Peyer's patch (tissue), 4 donors: Measurements from ENCODE around the gene CISD3.

Experiments
- POLR2A ChIP-seq, 2 donors: fragments of 450-650 bp; IDR thresholded peaks; one replicate each; pipeline ENCODE4 v1.5.1; 2017; ENCODE audit warnings: antibody characterized with exemption in 2 of 2, mild to moderate bottlenecking in 2 of 2, moderate library complexity in 2 of 2
- TF ChIP-seq, protein P1 (sequence below), 6 experiments: fragments of 450-650 bp in 4 of 6; fragments of 200-600 bp in 2 of 6; sonication (generic) in 1 of 6; IDR thresholded peaks; one replicate each; pipeline ENCODE4 v1.5.1; 2017 to 2019; ENCODE audit warnings: antibody characterized with exemption in 6 of 6, mild to moderate bottlenecking in 3 of 6, moderate library complexity in 1 of 6

DNA sequence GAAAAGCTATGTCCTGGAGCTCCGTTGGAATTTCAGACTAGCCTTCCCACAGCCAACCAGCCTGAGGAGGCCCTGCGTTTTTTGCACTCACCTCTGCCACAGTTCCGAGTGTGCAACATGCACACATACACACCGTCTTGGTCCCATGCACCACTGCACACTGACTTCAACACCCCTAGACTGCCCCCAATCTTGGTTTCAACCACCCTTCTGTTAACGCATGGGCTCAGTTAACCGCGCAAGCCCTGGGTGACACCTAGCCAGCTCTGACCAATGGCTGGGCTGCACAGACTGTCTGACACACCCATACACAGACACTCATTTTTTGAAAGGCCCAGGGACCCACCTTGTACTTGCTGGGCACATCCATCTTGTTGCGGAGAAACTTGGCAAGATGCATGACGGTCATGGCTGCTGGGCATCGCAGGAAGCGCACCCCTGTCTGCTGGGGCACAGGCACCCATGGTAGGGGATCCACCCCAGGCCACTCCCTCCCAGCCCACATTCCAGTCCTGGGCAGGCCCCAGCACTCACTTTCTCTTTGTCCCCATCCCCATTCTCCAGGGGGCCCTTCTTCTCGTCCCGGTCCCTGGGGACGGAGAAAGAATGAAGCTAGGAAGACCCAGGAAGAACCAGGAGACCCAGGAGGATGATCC is 8.0 kb downstream of the CISD3 start:
- TF ChIP-seq, protein P1, sequence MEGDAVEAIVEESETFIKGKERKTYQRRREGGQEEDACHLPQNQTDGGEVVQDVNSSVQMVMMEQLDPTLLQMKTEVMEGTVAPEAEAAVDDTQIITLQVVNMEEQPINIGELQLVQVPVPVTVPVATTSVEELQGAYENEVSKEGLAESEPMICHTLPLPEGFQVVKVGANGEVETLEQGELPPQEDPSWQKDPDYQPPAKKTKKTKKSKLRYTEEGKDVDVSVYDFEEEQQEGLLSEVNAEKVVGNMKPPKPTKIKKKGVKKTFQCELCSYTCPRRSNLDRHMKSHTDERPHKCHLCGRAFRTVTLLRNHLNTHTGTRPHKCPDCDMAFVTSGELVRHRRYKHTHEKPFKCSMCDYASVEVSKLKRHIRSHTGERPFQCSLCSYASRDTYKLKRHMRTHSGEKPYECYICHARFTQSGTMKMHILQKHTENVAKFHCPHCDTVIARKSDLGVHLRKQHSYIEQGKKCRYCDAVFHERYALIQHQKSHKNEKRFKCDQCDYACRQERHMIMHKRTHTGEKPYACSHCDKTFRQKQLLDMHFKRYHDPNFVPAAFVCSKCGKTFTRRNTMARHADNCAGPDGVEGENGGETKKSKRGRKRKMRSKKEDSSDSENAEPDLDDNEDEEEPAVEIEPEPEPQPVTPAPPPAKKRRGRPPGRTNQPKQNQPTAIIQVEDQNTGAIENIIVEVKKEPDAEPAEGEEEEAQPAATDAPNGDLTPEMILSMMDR (IDR thresholded peaks at IDR 0.05): no peak
- no peak for TF ChIP-seq POLR2A (IDR thresholded peaks at IDR 0.05)
